TTC549 (cell line): ENCODE data around the gene PRR36.
"Not testable (repeated sequence)": the region's sequence is repeated elsewhere in the genome, so short reads cannot be mapped to it uniquely, and the experiment has no call there.

Experiments
- FAIRE-seq: peaks from 2 replicates; lab custom pipeline; 2012; peaks lifted over from hg19 to GRCh38; lab: Jason Lieb, UNC

Gene PRR36

GRCh38 chr19:7874076-7874896 is at the start of gene PRR36:
TSS of gene PRR36 (minus strand) at chr19:7874390. CDS start at chr19:7873689, 701 bp downstream.
- FAIRE-seq: no peak

GRCh38 chr19:7923295-7924191 is 49.4 kb upstream of the PRR36 start:
- FAIRE-seq: no peak

GRCh38 chr19:7922836-7923195 is 48.6 kb upstream of the PRR36 start:
- no peak for FAIRE-seq

- no peak for FAIRE-seq
These were observed 48.0 kb upstream of the PRR36 start for GRCh38 chr19:7921967-7922835.

GRCh38 chr19:7921302-7921966 is 47.2 kb upstream of the PRR36 start:
- FAIRE-seq: no peak

- no peak for FAIRE-seq
These were observed 46.5 kb upstream of the PRR36 start for GRCh38 chr19:7920519-7921301.

GRCh38 chr19:7919610-7920518 is 45.7 kb upstream of the PRR36 start, which contains the start of gene SNAPC2:
TSS of gene SNAPC2 (plus strand) at chr19:7920338. CDS start at chr19:7920367, 29 bp downstream.
- no peak for FAIRE-seq

GRCh38 chr19:7918615-7919421 is 44.6 kb upstream of the PRR36 start:
- FAIRE-seq: no peak

GRCh38 chr19:7918062-7918614 is 43.9 kb upstream of the PRR36 start:
- FAIRE-seq: not testable (repeated sequence)

GRCh38 chr19:7917267-7918061 is 43.3 kb upstream of the PRR36 start:
- no peak for FAIRE-seq

GRCh38 chr19:7916955-7917266 is 42.7 kb upstream of the PRR36 start:
- FAIRE-seq: no peak

GRCh38 chr19:7916103-7916954 is 42.1 kb upstream of the PRR36 start:
- FAIRE-seq: no peak

- FAIRE-seq: no peak
These were observed 41.3 kb upstream of the PRR36 start for GRCh38 chr19:7915250-7916102.

- FAIRE-seq: no peak
These were observed 40.4 kb upstream of the PRR36 start, which contains the start of gene TGFBR3L for GRCh38 chr19:7914598-7915045. TSS of gene TGFBR3L (plus strand) at chr19:7914830.

GRCh38 chr19:7914099-7914498 is 39.9 kb upstream of the PRR36 start:
- no peak for FAIRE-seq

- no peak for FAIRE-seq
These were observed 39.5 kb upstream of the PRR36 start for GRCh38 chr19:7913652-7914051.
